Activated CD8-positive, alpha-beta memory T cell treated with anti-CD3 and anti-CD28 coated beads, Interleukin-2, amount 50 U/mL, for 1 hour (primary cell): ENCODE results near the gene ITGB1BP1.

Experiments used
- DNase-seq: peaks from one replicate; pipeline ENCODE4 v3.0.0-alpha.2; 2020; ENCODE audit errors: extremely low read depth

Gene ITGB1BP1

DNA sequence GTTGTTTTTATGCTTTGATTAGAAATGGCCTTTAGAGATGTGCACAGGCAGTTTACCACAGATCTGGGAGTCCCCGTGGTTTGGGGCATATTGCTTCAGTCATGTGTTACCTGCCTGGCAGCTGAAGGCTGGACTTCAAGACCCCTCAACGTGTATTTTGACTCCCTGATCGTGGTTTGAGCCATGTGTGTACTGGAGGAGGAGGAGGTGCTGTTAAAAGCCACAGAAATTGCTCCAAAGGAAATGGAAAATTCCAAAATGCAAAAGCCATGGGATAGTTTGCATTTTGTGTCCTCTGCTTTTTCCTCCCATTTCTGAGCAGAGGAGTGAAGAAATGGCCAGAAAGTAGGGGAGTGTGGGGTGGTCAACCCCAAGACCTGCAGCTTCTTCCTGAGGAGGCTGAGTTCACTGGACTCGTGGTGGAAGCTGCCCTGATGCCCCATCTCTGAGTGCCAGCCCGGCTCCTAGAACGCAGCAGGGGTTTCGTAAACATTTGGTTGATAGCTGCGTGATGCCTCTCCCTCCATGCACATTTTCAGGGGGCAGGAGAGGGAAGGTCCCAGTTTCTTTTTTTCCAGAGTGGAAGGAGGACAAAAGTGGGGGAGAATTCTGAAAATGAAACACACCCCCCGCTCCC, 45.7 kb downstream of the ITGB1BP1 start:
- no peak for DNase-seq

DNA sequence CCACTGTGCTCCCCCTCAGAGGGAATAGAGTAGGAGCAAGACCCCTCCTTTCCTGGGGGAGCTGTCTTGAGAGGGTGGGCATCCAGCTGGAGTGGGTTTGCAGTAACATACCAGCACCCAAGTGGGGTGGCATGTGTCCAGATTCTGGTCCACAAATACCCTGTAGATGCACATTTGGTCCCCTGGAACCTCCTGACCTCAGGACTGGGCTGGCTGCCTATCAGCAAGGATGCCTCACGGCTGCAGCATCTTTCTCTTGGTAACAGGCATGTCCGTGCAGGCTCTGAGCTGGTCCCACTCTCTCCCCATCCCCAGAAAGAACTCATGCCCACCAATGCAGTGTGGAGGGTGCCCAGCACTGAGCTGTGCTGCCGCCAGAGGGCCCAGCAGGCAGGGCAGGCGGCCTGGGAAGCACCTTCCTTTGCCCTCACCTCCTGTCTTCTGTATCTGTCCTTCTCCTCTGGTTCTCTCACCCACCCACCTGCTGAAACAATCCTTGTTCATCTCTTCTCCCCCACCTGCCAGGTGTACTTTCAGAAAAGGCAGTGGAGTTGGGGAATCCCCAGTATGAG, 47.4 kb downstream of the ITGB1BP1 start:
- no peak for DNase-seq

DNA sequence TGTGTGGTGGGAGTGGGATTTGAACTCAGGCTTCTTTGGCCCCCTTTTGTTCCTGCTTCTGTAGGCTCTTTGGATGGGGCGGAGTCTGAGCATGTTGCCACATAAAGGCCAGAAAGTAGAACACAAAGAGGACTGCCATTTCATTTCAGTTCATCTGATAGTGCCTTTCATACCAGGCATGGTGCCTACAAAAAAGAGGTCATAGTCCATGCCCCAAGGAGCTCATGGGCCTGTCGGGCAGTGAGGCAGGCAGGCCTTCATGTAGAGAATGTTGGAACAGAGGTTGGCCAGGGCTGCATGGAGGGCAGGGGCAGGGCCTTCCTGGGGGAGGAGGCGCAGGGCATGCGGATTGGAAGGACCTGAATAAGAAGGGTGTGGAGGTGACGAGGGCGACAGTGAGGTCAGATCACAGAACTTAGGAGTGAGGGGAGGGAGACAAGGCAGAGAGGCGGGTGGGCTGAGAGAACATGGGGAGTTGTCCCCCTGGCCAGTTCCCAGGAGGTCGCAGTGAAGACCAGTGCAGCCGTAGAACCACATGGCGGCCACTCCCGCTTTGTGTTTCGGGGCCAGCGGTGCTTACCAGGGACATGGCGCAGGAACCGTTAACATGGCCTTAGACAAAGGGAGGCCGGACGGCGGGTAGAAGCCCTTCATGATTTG, 49.1 kb downstream of the ITGB1BP1 start:
- DNase-seq: no peak

DNA sequence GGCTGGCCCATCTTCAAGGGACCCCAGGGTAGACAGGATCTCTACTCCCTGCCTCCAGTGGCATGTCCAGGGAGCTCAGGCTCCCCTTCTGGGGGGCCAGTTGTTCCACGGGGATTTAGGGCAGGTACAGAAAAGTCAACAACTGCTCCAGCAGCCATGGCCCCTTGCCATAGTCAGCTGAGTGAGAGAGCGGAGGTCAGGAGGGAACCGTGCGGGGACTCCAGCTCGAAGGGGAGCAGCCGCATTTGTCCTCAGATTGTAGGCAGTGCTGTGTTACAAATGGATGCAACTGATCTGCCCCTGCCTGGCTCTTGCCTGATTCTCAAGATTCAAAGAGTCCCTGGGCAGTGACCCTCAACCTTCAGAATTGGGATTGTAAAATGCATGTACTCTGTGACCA, 49.9 kb downstream of the ITGB1BP1 start:
- DNase-seq: no peak

- no peak for DNase-seq
Observed at GRCh38 chr2:9373047-9373446, 50.3 kb downstream of the ITGB1BP1 start.

DNA sequence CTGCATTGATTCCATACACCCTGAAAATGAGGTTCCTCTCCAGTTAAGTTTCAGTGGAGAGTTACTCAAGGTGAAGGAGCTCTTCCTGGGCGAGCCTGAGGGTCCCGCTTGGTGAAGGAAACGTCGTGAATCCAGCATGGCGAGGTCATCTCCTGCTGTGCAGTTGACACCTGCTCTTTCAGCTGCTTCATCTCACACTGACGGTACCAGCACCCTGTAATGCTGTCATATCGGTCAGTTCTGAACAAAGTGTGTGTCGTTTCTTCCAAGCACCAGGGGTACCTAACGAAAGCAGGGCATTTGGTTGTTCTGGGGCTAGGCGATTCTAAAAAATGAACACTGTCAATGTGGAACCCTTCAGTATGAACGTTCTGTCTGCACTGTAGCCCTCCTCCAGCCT, 52.6 kb downstream of the ITGB1BP1 start:
- no peak for DNase-seq

- DNase-seq: no peak
Observed at GRCh38 chr2:9366026-9366425, 57.3 kb downstream of the ITGB1BP1 start.

DNA sequence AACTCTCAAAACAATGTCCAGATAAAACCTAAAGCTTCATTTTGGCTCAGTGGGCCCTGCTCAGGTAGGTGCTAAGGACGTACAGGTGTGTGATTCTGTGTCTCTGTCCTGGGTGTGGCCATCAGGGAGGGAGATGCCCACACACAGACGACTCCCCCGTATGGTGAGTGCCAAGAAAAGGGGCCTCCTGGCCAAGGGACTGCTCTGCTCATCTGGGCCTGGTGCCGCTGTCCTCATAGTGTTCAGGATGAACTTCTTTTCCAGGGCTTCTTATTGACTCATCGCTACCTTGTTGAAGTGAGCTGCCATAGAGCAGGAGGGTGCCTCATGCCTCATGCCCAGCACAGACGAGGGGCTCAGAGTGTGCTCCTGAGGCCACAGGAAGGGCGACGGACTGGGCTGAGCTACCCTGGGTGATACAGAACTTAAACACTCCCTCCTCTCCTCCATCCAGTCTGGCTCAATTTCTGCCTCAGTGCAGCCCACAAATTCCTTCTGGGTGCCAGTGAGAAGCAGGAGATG, 57.8 kb downstream of the ITGB1BP1 start:
- no peak for DNase-seq

GRCh38 chr2:9364791-9365497, 58.4 kb downstream of the ITGB1BP1 start:
- no peak for DNase-seq

GRCh38 chr2:9364373-9364772, 59.0 kb downstream of the ITGB1BP1 start:
- no peak for DNase-seq

- no peak for DNase-seq
Observed at GRCh38 chr2:9360701-9361100, 62.6 kb downstream of the ITGB1BP1 start.

DNA sequence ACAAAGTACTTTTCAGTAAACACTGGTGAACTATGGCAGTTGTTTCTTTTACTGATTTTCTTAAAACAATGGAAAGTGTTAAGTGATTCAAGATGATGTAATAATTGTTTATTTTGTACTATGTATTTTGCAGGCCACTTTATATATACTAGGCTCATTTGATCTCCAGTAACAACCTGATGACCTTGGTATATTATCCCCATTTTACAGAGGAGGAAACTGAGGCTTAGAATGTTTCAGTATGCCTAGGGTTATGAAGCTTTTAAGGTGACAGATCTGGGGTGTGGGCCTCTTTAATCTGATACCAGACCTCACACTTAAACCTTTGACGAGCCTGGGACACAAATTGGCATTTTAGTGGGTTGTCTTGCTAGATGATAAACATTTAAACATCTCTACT, 63.2 kb downstream of the ITGB1BP1 start:
- no peak for DNase-seq

DNA sequence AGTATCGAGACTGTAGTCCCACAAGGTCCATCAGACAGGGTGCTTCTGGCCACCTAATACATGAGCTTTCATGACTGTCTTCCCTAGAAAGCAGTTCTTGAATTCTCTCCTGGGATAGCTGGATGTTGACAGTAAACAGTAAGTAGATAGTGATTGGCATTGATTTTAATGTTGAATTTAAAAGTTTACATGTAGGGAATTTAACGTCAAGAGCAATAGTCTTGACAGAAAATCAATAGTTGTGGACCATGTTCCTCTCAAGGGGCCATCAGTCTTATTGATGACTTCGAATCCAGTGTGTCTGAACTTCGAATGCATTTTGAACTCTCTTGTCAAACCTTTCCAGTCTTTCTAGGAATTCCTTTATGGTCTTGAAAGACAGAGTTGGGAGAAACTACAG, 63.9 kb downstream of the ITGB1BP1 start:
- no peak for DNase-seq

DNA sequence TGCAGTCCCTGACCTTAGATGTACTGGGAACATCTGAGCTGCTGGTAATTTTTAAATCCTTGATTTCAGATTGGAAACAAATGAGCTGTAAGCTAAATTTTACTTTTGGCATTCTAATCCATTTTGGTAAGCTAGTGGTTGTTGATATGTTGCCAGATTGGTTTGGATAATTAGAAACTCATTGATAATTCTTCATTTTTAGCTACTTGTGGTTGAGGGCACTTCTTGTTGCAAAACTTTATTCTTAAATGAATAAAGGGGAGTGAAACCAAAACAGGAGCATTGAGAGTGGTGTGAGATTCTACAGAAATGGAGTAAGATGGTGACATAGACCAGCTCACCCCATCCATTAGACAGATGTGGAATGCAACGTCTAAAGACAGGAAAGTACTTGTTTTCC, 64.5 kb downstream of the ITGB1BP1 start:
- no peak for DNase-seq

GRCh38 chr2:9356261-9356660, 67.1 kb downstream of the ITGB1BP1 start:
- DNase-seq: no peak

- no peak for DNase-seq
Observed at GRCh38 chr2:9355716-9356115, 67.6 kb downstream of the ITGB1BP1 start.

DNA sequence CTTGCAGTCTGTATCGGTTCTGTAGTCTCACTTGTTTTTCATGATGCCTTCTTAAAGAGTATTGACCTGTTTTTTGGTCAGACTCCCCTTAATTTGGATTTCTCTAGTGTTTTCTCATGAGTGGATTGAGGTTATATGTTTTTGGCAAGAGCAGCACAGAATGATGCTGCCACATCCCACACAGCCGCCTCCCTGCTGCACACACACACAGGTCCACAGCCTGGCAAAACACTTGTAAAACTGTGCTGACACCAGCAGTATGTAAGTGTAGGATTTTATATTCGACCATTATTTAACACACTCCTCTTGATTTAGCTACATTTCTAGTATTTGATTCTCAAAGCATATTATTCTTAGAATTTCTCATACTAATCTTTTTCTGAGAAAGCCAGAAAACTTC, 68.1 kb downstream of the ITGB1BP1 start:
- no peak for DNase-seq

DNA sequence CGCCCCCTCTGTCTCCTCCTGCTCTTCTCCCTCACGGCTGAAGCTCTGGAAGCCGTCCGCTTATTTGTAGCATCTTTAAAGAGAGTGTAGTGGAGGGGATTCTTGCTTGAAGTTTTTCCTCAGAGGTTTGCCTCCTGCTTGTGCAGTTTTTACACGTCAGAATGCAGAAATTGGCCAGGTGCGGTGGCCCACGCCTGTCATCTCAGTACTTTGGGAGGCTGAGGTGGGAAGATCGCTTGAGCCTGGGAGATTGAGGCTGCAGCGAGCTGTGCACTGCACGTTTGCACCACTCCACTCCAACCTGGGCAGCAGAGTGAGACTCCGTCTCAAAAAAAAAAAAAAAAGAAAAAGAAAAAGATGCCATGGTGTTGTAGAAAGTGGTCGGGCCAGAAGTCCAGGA, 69.0 kb downstream of the ITGB1BP1 start:
- DNase-seq: no peak
